Peyer's patch (tissue), 4 donors: ENCODE data around the gene IDNK. TPM values are rescaled to one million over a fixed set of nuclear protein-coding genes. Genes with fewer than 3 reads are reported as not detected.

ENCODE experiments used
- DNase-seq, 3 donors: peaks; one replicate each; pipeline ENCODE4 v3.0.0-alpha.2; 2017 to 2019
- H3K27ac ChIP-seq, 4 donors: fragments of 200-600 bp; sonication (generic); one replicate each; pipeline ENCODE4 v1.5.1; 2016 to 2019
- H3K27me3 ChIP-seq, 2 donors: fragments of 200-600 bp; sonication (generic); one replicate each; pipeline ENCODE4 v1.5.1; 2019
- H3K36me3 ChIP-seq, 3 donors: fragments of 200-600 bp; sonication (generic); one replicate each; pipeline ENCODE4 v1.5.1; 2016 to 2019
- H3K4me1 ChIP-seq, 4 donors: fragments of 200-600 bp; sonication (generic); one replicate each; pipeline ENCODE4 v1.5.1; 2016 to 2019
- H3K4me3 ChIP-seq, 4 donors: fragments of 200-600 bp; sonication (generic); 1 replicate in 3 of 4; 2 replicates in 1 of 4; pipeline ENCODE4 v1.5.1; 2016 to 2019; ENCODE audit warnings: mild to moderate bottlenecking in 1 of 4
- H3K9me3 ChIP-seq, 4 donors: fragments of 200-600 bp; sonication (generic); one replicate each; pipeline ENCODE4 v1.5.1; 2016 to 2019; ENCODE audit warnings: mild to moderate bottlenecking in 1 of 4
- POLR2A ChIP-seq, 2 donors: fragments of 450-650 bp; IDR thresholded peaks; one replicate each; pipeline ENCODE4 v1.5.1; 2017; ENCODE audit warnings: antibody characterized with exemption in 2 of 2, mild to moderate bottlenecking in 2 of 2, moderate library complexity in 2 of 2
- total RNA-seq, 4 donors: library from RNA; depleted of rRNA; stranded (reverse); fragments of >200 nt; gene quantifications; one replicate each; pipeline ENCODE4 v1.1.0, GENCODE V29; 2016
- TF ChIP-seq, protein P1 (sequence below), 6 experiments: fragments of 450-650 bp in 4 of 6; fragments of 200-600 bp in 2 of 6; sonication (generic) in 1 of 6; IDR thresholded peaks; one replicate each; pipeline ENCODE4 v1.5.1; 2017 to 2019; ENCODE audit warnings: antibody characterized with exemption in 6 of 6, mild to moderate bottlenecking in 3 of 6, moderate library complexity in 1 of 6

IDNK gene
- total RNA-seq, 4 donors from 2014 or later, result 9.9 to 14.1 (median 12.1) TPM; not detected in 1

- no peak overlapping the region for H3K27ac ChIP-seq
- no peak overlapping the region for H3K4me3 ChIP-seq
- no peaks in the 10 kb centered on the region for H3K27me3 ChIP-seq
- no peaks in the 10 kb centered on the region for H3K9me3 ChIP-seq
- peaks cover 0 to 80% (median 2%) of the 10 kb centered on the region in 3 donors for H3K36me3 ChIP-seq
- no peaks in the 10 kb centered on the region for H3K4me1 ChIP-seq
- no peak for TF ChIP-seq POLR2A (IDR thresholded peaks at IDR 0.05)
- TF ChIP-seq, protein P1, sequence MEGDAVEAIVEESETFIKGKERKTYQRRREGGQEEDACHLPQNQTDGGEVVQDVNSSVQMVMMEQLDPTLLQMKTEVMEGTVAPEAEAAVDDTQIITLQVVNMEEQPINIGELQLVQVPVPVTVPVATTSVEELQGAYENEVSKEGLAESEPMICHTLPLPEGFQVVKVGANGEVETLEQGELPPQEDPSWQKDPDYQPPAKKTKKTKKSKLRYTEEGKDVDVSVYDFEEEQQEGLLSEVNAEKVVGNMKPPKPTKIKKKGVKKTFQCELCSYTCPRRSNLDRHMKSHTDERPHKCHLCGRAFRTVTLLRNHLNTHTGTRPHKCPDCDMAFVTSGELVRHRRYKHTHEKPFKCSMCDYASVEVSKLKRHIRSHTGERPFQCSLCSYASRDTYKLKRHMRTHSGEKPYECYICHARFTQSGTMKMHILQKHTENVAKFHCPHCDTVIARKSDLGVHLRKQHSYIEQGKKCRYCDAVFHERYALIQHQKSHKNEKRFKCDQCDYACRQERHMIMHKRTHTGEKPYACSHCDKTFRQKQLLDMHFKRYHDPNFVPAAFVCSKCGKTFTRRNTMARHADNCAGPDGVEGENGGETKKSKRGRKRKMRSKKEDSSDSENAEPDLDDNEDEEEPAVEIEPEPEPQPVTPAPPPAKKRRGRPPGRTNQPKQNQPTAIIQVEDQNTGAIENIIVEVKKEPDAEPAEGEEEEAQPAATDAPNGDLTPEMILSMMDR (IDR thresholded peaks at IDR 0.05), result no peak
- DNase-seq, result no peak
These were observed 33.2 kb downstream of the IDNK start for GRCh38 chr9:83656032-83656680.

DNA sequence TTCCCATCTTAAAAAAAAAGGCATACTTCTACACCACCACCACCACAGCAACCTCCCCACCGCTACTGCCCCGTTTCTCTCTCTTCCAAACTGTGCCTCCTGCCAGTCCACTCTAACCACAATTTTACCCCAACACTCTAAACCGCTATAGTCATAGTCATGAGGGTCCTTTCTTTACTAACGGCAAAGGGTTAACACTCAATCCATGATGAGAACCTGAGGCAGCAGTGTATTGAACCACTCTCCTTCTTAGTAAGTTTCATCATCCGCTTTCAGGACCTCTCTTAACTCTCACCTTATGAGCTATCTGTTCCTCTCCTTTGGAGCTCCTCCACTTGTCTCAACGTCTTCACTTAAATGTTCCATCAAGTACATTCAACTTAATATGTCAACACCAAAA lies 34.0 kb downstream of the IDNK start:
- Histone ChIP-seq H3K4me3 (no peak overlapping the region), H3K9me3 (no peaks in the 10 kb centered on the region), H3K4me1 (no peaks in the 10 kb centered on the region), H3K27ac (no peak overlapping the region), H3K27me3 (no peaks in the 10 kb centered on the region), H3K36me3 (peaks cover 0 to 80% (median 2%) of the 10 kb centered on the region in 3 donors)
- TF ChIP-seq, protein P1 (IDR thresholded peaks at IDR 0.05), result no peak
- no peak for TF ChIP-seq POLR2A (IDR thresholded peaks at IDR 0.05)
- no peak for DNase-seq

DNA sequence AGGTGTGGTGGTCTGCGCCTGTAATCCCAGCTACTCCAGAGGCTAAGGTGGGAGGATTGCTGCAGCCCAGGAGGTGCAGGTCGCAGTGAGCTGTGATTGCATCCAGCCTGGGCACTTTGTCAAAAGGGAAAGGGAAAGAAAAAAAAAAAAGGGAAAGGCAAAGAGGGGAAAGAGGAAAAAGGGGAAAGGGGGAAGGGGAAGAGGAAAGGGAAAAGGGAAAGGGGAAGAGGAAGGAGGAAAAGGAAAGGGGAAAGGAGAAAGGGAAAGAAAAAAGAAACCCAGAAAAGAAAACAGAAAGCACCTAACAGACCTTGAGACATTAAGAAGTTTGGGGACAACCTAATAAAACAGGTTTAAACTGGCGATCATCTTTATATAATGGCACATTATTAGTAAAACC lies 40.0 kb downstream of the IDNK start:
- peaks cover 0 to 75% (median 2%) of the 10 kb centered on the region in 3 donors for H3K36me3 ChIP-seq
- TF ChIP-seq, protein P1 (IDR thresholded peaks at IDR 0.05), result no peak
- no peak for TF ChIP-seq POLR2A (IDR thresholded peaks at IDR 0.05)

GRCh38 chr9:83665580-83666200 lies 42.7 kb downstream of the IDNK start:
- H3K27me3 ChIP-seq, result no peaks in the 10 kb centered on the region
- H3K36me3 ChIP-seq, result peaks cover 0 to 58% (median 0%) of the 10 kb centered on the region in 3 donors
- H3K4me1 ChIP-seq, result no peaks in the 10 kb centered on the region
- no peak overlapping the region for H3K4me3 ChIP-seq
- no peaks in the 10 kb centered on the region for H3K9me3 ChIP-seq
- no peak overlapping the region for H3K27ac ChIP-seq
- no peak for DNase-seq
- TF ChIP-seq, protein P1 (IDR thresholded peaks at IDR 0.05), result no peak
- TF ChIP-seq POLR2A (IDR thresholded peaks at IDR 0.05), result no peak

More for the DNA sequence above, 40.0 kb downstream of the IDNK start:
- no peak overlapping the region for H3K27ac ChIP-seq
- H3K4me3 ChIP-seq, result no peak overlapping the region
- no peaks in the 10 kb centered on the region for H3K4me1 ChIP-seq
- H3K27me3 ChIP-seq, result no peaks in the 10 kb centered on the region
- DNase-seq, result no peak
- no peaks in the 10 kb centered on the region for H3K9me3 ChIP-seq

DNA sequence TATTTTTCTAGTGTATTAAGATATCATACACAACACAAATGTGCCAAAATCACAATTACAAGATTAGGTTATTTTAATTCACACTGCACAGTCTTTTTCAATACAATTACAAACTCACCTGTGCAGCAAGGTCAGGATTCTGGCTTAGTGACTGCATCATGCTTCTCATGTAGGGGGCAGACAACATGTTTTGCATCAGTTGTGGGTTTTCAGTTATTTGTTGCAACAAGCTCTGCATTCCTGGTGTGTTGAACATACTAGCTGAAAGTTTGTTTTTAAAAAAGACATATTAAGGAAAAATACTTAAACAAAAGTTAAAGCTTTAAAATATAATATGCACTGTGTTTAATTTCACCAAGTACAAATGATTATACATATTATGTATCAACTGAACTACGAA lies 46.1 kb downstream of the IDNK start:
- H3K4me3 ChIP-seq, result no peak overlapping the region
- no peaks in the 10 kb centered on the region for H3K9me3 ChIP-seq
- DNase-seq, result no peak
- H3K27ac ChIP-seq, result no peak overlapping the region
- no peaks in the 10 kb centered on the region for H3K4me1 ChIP-seq
- H3K36me3 ChIP-seq, result peaks cover 0 to 47% (median 0%) of the 10 kb centered on the region in 3 donors
- TF ChIP-seq, protein P1 (IDR thresholded peaks at IDR 0.05), result no peak
- TF ChIP-seq POLR2A (IDR thresholded peaks at IDR 0.05), result no peak
- H3K27me3 ChIP-seq, result no peaks in the 10 kb centered on the region
